ENCODE data around the gene CAMK2N2.

Gene CAMK2N2

GRCh38 chr3:184223946-184224345 is 37.4 kb downstream of the CAMK2N2 start:
- DNase-seq (ENCODE audit: low read depth): no peak
- no peak for TF ChIP-seq CTCF (IDR thresholded peaks at IDR 0.05; ENCODE audit: insufficient read depth, low read depth, low read length, missing control alignments)
- H3K4me3 ChIP-seq (ENCODE audit: low read depth, low read length): no peak overlapping the region

GRCh38 chr3:184222521-184222920 is 38.8 kb downstream of the CAMK2N2 start:
- no peak overlapping the region for H3K4me3 ChIP-seq (ENCODE audit: low read depth, low read length)
- DNase-seq (ENCODE audit: low read depth): no peak
- TF ChIP-seq CTCF (IDR thresholded peaks at IDR 0.05; ENCODE audit: insufficient read depth, low read depth, low read length, missing control alignments): no peak

- H3K4me3 ChIP-seq (ENCODE audit: low read depth, low read length): no peak overlapping the region
- TF ChIP-seq CTCF (IDR thresholded peaks at IDR 0.05; ENCODE audit: insufficient read depth, low read depth, low read length, missing control alignments): no peak
- no peak for DNase-seq (ENCODE audit: low read depth)
Observed at GRCh38 chr3:184218814-184219213, 42.5 kb downstream of the CAMK2N2 start.

GRCh38 chr3:184211718-184212117 is 49.6 kb downstream of the CAMK2N2 start:
- no peak overlapping the region for H3K4me3 ChIP-seq (ENCODE audit: low read depth, low read length)
- no peak for TF ChIP-seq CTCF (IDR thresholded peaks at IDR 0.05; ENCODE audit: insufficient read depth, low read depth, low read length, missing control alignments)
- no peak for DNase-seq (ENCODE audit: low read depth)

GRCh38 chr3:184211297-184211696 is 50.1 kb downstream of the CAMK2N2 start:
- no peak for TF ChIP-seq CTCF (IDR thresholded peaks at IDR 0.05; ENCODE audit: insufficient read depth, low read depth, low read length, missing control alignments)
- no peak overlapping the region for H3K4me3 ChIP-seq (ENCODE audit: low read depth, low read length)
- DNase-seq (ENCODE audit: low read depth): no peak
